Head of caudate nucleus (tissue), 42 donors: ENCODE results near the gene SERINC3.

ENCODE experiments used
- DNase-seq, 42 donors: peaks; one replicate each; pipeline versions ENCODE4 v3.0.0 to v3.0.0-alpha.2; 2020 to 2021; ENCODE audit warnings: mixed read lengths in 7 of 42
- intact Hi-C: fragments of 100-400 bp; cut with DNase I; formaldehyde crosslinking; loops from one replicate; pipeline ENCODE4 v1.15.0; 2022

Gene SERINC3

DNA sequence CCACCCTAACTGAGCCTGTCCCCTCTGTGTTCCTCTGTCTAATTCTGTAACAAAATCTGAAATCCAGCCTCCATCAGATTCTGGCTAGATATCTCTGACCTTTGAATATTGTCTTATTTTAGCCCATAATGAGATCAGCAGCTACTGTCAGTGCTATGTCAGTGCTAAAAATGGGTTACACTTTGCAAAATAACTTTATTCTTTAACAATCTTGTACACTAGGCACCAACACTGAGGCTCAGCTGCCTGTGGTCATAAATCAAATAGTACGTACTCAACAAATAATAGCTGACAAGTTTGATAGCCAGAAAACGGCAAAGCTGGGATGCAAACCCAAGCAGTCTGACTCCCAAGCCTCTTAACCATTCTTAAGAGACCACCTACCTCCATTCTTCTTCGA lies 24.1 kb downstream of the SERINC3 start:
- DNase-seq = no peak
- intact Hi-C loops = no loop called here

GRCh38 chr20:44496976-44497375 lies 24.9 kb downstream of the SERINC3 start:
- intact Hi-C loops = no loop called here
- no peak for DNase-seq

DNA sequence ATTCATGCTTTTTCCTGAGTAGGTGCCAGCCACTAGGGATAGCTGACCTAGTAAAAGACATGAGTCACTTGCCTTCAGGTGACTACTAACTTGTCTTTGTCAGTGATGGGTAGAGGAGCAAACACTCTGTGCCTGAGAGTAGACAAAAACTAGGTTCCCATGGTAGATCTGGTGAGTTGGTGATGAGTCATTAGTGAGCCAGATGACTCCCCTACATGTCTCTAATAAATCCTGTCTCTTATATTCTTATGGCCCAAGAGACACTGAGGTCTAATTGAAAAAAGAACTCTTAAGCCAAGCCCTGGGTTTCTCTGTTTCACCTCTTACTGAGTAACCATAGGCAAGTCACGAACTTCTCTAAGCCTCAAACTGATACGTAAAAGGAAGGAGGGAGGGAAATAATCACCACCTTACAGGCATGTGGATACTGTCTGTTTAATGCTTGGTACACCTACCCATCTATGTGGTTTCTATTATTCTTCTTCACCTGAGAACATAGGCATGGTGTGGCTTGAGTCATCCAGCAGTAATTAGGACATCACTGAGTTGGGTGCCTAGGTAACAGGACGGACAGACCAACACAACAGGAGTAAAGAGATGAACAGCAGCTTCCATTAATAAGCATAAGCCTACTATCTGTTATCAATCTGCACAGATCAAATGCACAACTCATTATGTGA lies 25.9 kb downstream of the SERINC3 start:
- intact Hi-C loops = no loop called here
- DNase-seq = peak in 18 of 42 donors; percentile 6 to 67 (median 40)

- intact Hi-C loops = no loop called here
- DNase-seq = no peak
Measured at GRCh38 chr20:44495257-44495656, 26.6 kb downstream of the SERINC3 start.

- intact Hi-C loops = no loop called here
Measured at GRCh38 chr20:44494681-44495080, 27.2 kb downstream of the SERINC3 start.

GRCh38 chr20:44494266-44494665 lies 27.6 kb downstream of the SERINC3 start:
- no peak for DNase-seq
- intact Hi-C loops = no loop called here

More at GRCh38 chr20:44494681-44495080, 27.2 kb downstream of the SERINC3 start:
- no peak for DNase-seq

DNA sequence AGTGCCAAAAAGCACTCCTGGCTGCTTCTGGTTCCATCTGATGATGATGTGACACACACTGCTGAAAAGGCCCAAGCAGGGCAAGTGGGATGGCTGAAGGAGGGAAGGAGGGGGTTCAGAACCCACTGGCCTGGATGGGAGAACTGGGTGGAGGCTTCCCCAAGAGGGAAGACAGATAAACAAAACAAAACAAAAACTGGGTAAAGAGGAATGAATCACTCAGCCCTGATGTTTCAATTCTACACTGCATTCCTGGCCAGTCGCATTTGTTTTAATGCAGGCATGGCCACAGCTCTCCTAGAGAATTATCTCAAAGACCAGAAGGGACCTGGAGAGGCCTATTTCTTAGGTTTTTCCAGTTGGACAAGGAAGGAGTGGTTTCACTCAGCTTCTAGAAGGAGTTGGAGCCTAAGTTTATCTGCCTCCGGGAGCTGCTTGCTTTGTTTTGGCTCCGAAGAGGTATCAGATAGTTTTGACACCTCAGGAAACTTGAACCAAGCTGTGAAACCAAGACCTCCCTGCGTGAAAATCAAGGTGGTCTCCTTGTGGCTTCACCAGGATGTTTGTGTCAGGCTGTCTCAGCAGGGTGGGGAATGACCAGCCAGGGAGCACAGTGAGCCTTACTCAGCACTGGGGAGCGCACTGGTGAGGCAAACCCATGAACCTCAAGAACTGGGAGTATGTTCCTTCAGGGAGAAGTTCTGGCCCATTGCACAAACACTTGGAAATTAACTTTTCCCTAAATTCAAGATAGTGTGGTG lies 30.1 kb downstream of the SERINC3 start:
- intact Hi-C loops = no loop called here
- DNase-seq = no peak

- intact Hi-C loops = no loop called here
Measured at GRCh38 chr20:44489931-44490330, 31.9 kb downstream of the SERINC3 start.

GRCh38 chr20:44489223-44489622 lies 32.6 kb downstream of the SERINC3 start:
- DNase-seq = no peak
- intact Hi-C loops = no loop called here

More at GRCh38 chr20:44489931-44490330, 31.9 kb downstream of the SERINC3 start:
- no peak for DNase-seq

DNA sequence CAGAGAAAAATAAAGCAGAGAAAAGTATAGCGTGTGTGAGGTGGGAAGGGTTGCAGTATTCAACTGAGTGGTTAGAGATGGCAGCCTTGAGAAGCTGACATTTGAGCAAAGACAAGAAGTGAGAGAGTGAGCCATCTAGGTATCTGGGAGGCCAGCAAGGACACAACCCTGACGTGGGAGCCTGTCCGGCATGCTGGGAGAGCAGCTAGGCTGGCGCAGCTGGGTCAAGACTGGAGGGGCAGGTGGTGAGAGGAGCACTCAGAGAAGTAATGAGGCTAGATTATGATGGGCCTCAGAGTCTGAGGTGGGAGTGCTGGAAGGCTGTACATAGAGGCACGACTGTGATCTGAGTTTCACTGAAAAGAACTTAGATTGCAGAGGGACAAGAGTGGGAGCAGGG lies 33.3 kb downstream of the SERINC3 start:
- intact Hi-C loops = no loop called here

DNA sequence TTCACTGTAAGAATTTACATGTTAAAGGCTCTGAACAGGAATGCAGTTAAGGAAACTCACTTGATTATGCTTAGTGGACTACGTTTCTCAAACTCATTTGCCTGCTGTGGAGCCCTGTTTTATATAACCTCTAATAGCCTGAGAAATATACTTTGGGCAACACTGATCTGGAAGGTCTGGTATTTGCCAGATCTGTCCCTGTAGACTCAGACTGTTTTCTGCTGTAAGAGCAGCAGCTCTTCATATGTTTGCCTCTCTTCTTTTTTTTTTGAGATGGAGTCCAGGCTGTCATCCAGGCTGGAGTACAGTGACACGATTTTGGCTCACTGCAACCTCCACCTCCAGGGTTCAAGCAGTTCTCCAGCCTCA lies 36.1 kb downstream of the SERINC3 start:
- intact Hi-C loops = no loop called here
- no peak for DNase-seq

More for the DNA sequence above, 33.3 kb downstream of the SERINC3 start:
- DNase-seq = no peak

DNA sequence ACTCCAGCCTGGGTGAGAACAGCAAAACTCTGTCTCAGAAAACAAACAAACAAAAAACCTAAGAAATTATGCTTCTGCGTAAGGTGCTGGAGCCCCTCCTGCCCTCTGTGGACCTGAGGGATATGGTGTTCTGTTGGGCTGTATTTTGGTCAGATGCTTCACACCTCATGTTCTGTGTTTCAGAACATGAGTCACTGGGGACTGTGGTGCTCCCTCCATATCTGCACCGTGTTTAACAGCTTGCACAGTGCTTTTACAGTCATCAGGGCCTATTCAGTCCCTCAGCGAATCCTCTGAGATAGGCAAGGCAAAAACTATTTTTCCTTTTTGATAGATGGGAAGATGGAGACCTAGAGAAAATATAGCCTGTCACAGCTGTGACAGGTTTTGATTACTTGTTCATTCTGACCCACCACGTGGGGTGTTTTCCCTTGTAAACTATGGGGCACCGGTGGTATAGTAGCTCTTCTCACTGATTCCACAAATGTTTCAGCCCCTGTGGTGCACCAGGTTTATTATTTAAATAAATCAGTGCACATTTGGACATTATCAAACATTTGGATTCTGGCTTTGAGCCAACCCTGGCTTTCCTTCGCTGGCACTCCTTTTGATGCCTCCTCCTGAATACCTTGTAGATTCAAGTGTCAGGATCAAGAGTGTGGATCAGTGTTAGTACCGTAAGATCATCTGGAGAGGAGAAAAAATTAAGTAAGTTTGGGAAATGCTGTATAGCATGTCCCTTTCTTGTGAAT lies 36.6 kb downstream of the SERINC3 start:
- intact Hi-C loops = no loop called here

DNA sequence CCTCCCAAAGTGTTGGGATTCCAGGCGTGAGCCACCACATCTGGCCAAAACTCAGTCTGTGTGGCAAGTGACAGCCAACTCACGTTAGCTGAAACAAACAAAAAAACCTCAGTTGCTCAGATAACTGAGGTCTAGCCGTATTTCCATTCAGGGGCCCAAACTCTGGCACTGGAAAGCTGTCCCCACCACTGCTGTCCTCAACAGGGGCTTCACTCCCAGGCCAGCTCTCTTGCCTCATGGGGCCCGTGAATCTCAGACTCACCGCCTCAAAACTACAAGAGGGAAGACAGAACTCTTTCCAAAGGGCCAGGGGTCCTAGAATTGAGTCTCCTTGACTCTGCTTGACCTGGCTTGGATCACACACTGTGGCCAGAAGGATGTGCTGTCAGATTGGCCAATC lies 38.8 kb downstream of the SERINC3 start:
- intact Hi-C loops = no loop called here
- no peak for DNase-seq

More for the DNA sequence above, 36.6 kb downstream of the SERINC3 start:
- no peak for DNase-seq

DNA sequence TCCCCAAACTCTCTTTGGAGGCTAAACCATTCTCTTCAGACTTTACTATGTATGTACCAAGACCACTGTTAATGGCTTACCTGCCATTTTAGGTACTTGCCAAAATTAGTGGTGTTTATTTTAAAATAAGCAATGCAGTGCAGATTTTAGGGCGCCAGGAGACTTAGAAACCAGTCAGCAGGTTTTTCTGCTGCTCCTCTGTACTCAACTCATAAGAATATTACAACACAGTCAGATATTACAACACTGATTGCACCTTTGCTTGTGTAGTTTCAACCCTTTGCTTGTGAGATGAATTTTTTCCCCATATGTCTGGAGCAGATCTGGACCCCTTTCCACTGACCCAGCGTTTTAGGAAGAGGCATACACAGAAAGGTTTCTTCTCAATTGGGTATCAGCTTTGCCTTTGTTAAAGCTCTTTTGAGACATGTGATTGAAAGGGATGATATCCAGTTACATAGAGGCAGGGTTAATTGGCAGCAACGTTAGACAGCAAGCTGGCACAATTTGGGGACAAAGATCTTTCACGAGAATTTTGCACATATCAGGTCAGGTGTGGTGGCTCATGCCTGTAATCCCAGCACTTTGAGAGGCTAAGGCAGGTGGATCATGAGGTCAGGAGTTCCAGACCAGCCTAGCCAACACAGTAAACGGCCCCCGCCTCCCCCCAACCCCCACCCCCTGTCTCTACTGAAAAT lies 40.0 kb downstream of the SERINC3 start:
- no peak for DNase-seq
- intact Hi-C loops = no loop called here

DNA sequence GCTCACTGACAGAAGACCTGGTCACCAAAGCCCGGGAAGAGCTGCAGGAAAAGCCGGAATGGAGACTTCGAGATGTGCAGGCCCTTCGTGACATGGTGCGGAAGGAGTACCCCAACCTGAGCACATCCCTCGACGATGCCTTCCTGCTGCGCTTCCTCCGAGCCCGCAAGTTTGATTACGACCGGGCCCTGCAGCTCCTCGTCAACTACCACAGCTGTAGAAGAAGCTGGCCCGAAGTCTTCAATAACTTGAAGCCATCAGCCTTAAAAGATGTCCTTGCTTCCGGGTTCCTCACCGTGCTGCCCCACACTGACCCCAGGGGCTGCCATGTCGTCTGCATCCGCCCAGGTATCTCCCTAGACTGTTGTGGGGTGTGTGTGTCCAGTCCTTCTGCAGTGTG lies 41.8 kb downstream of the SERINC3 start:
- no peak for DNase-seq
- intact Hi-C loops = no loop called here

DNA sequence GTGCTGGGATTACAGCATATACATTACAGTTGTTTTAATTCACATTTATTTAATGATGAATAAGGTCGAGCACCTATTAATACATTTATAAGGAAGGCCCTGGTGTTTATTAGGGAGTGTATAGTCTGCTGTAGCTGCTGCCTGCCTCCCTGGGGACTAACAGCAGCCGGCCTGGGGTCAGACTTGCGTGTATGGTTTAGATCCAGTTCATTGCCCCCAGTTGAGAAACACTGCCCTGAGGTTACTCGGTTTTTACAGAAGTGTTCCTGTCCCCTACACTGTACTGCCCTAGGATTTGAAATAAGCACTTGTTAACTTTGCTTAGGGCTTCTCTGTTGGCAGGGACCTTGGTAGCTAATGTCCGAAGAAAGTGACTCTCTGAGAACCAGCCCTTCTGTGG lies 42.2 kb downstream of the SERINC3 start:
- intact Hi-C loops = loop anchor here (5.0 to 10.0 kb wide), 2 partner anchors 125 to 173 kb away; partner anchors contain the start of gene ADA
- DNase-seq = no peak

- intact Hi-C loops = loop anchor here (5.0 to 10.0 kb wide), 2 partner anchors 127 to 174 kb away; partner anchors contain the start of gene ADA
- DNase-seq = no peak
Measured at GRCh38 chr20:44478206-44478605, 43.7 kb downstream of the SERINC3 start.

- no peak for DNase-seq
- intact Hi-C loops = loop anchor here (5.0 to 10.0 kb wide), 2 partner anchors 128 to 175 kb away; partner anchors contain the start of gene ADA
Measured at GRCh38 chr20:44477151-44477550, 44.7 kb downstream of the SERINC3 start.
